A549 treated with GW870086 at 1 μM for 4 hours (cell line): ENCODE measurements around the gene DEFB110. TPM values are rescaled to one million over a fixed set of nuclear protein-coding genes. Genes with fewer than 3 reads are reported as not detected.

Experiments
- total RNA-seq: library from RNA; stranded (reverse); fragments of 200-300 nt; extraction: Qiagen RNA extraction; gene quantifications from 5 replicates; pipeline ENCODE4 v1.2.3, GENCODE V29; 2022; ENCODE audit warnings: low read depth

DEFB110 gene
- total RNA-seq, result not detected in 5 replicates

GRCh38 chr6:50021894-50022293 lies at the start of gene DEFB110:
DEFB110 (minus strand) TSS chr6:50021994; CDS start chr6:50021935, 59 bp downstream.

GRCh38 chr6:50049829-50050228 lies 28.0 kb upstream of the DEFB110 start, which contains the start of gene DEFB112:
DEFB112 (minus strand) TSS chr6:50049929; CDS start chr6:50049869, 60 bp downstream.

GRCh38 chr6:49969605-49970004 lies 52.2 kb downstream of the DEFB110 start, which contains the start of gene DEFB113:
DEFB113 (minus strand) TSS chr6:49969625; CDS start chr6:49969625, 0 bp downstream.

Other genes with a start within 250 kb of the DEFB110 start
- not detected in 5 replicates for gene PGK2, start 234.7 kb downstream of the DEFB110 start, total RNA-seq
- gene CRISP1, start 155.5 kb downstream of the DEFB110 start, total RNA-seq, result not detected in 5 replicates
- gene DEFB114, start 57.8 kb downstream of the DEFB110 start, total RNA-seq, result not detected in 5 replicates
- gene DEFB113, start 52.4 kb downstream of the DEFB110 start, total RNA-seq, result not detected in 5 replicates
- gene DEFB112, start 27.9 kb upstream of the DEFB110 start, total RNA-seq, result not detected in 5 replicates